ENCODE measurements around the gene TXNDC15. TPM values are rescaled to one million over a fixed set of nuclear protein-coding genes. Genes with fewer than 3 reads are reported as not detected.
A peak's percentile ranks its signal among the peaks of the same experiment; 100 is the strongest.

Gene TXNDC15
- total and polyA plus RNA-seq, 2 of the 13 experiments (the other 11 are each of a cell fraction or from before 2014, with no cell fraction given): 22.2 to 49.9 TPM

GRCh38 chr5:134873987-134874830 lies at the start of gene TXNDC15 (continued):
- peak; percentile 93 for TF ChIP-seq ZFP91 (CRISPR knock-in tag; IDR thresholded peaks at IDR 0.05; ENCODE audit: borderline replicate concordance)
- TF ChIP-seq ESRRA (CRISPR knock-in tag; IDR thresholded peaks at IDR 0.05; ENCODE audit: low read depth): peak; percentile 61
- no peak for TF ChIP-seq MTA3 (CRISPR knock-in tag; IDR thresholded peaks at IDR 0.05)
- peak; percentile 47 for TF ChIP-seq PATZ1 (CRISPR knock-in tag; IDR thresholded peaks at IDR 0.05)
- TF ChIP-seq BRD4 (CRISPR knock-in tag; IDR thresholded peaks at IDR 0.05): peak; percentile 100
- peak; percentile 76; the same call in 1 of the 2 replicates for TF ChIP-seq ZSCAN29 (CRISPR knock-in tag; conservative IDR thresholded peaks at IDR 0.05)
- no peak for TF ChIP-seq ZZZ3 (CRISPR knock-in tag; IDR thresholded peaks at IDR 0.05; ENCODE audit: borderline replicate concordance)
- TF ChIP-seq ZNF207 (IDR thresholded peaks at IDR 0.05; ENCODE audit: borderline replicate concordance): no peak
- TF ChIP-seq RNF2 (conservative IDR thresholded peaks at IDR 0.05; ENCODE audit: low read depth): no peak
- TF ChIP-seq NAIF1 (CRISPR knock-in tag; IDR thresholded peaks at IDR 0.05; ENCODE audit: borderline replicate concordance): no peak
- TF ChIP-seq AHDC1 (CRISPR knock-in tag; IDR thresholded peaks at IDR 0.05; ENCODE audit: borderline replicate concordance): peak; percentile 75
- TF ChIP-seq ZFYVE20 (CRISPR knock-in tag; IDR thresholded peaks at IDR 0.05; ENCODE audit: borderline replicate concordance, low read depth): peak; percentile 79; the same call in 1 of the 2 replicates
- TF ChIP-seq GLI4 (CRISPR knock-in tag; IDR thresholded peaks at IDR 0.05; ENCODE audit: borderline replicate concordance): peak; percentile 43; the same call in 1 of the 2 replicates
- peak; percentile 30; the same call in 1 of the 2 replicates for TF ChIP-seq MEF2D (CRISPR knock-in tag; IDR thresholded peaks at IDR 0.05)
- TF ChIP-seq ATF7 (IDR thresholded peaks at IDR 0.05): no peak
- peak; percentile 62; the same call in 1 of the 2 replicates for TF ChIP-seq ATF7 (CRISPR knock-in tag; IDR thresholded peaks at IDR 0.05)
- TF ChIP-seq NFYB (CRISPR knock-in tag; IDR thresholded peaks at IDR 0.05): no peak
- TF ChIP-seq KDM5A (IDR thresholded peaks at IDR 0.05; ENCODE audit: borderline replicate concordance, low read length): peak; percentile 66; the same call in 1 of the 2 replicates

Data from HepG2 (cell line).